HG02981 (cell line): ENCODE data around the gene PLXNA4.

ENCODE experiments used
- ATAC-seq: cut with Tn5 transposase; IDR thresholded peaks from one replicate; pipeline ENCODE4 v1.9.1; 2021; ENCODE audit warnings: mild to moderate bottlenecking, moderate library complexity; ENCODE audit not compliant: unreplicated experiment

Gene PLXNA4

DNA sequence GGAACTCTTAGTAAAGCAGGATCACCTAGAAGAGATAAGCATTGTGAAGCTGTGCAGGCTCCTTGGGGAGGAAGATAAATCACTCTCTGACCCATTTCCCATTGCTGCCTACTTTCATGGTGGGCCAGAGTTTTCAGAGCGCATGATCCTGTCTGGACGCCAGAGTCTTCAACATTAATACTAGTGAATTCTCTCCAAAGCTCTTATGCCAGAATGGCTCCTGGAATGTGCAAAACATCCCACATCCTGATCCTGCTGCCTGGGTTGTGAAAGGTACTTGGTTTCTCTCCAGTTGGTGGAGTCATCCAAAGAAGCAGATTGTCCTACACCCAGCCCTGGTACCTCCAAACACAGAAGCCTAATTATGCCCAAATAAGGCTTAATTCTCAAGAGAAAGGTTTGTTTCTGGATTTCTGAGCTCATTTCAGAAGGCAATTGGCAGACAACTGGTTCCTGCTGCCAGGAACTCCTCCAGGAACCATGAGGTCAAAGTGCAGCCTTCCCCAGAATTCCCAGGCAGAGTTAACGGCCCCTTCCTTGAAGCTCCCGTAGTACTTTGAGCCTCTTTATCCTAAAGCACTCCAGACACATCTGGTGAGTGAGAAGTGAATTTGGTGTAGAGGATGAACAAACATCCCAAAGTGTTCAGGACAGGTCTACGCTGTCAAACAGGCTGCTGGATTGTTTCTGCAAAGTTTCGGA lies 495.2 kb downstream of the PLXNA4 start:
- ATAC-seq = no peak

DNA sequence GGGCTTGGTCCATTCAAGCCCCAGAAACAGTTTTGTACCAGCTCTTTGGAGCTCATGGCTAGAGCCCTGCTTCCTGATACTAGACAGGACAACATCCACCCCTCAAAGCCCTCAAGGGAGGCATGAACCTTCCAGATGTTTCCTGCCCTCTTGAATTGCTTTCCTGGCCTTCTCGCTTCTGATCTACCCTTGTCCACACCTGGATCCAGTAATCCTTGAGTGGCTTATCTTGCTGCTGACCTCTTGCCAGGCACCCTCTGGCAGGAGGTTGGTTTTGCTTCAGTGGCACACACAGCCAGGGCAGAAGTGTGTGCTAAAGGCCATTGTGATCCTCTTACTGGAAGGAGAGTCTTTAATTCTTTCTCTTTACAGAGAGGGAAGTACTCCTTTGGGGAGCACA lies 495.8 kb downstream of the PLXNA4 start:
- ATAC-seq = no peak

DNA sequence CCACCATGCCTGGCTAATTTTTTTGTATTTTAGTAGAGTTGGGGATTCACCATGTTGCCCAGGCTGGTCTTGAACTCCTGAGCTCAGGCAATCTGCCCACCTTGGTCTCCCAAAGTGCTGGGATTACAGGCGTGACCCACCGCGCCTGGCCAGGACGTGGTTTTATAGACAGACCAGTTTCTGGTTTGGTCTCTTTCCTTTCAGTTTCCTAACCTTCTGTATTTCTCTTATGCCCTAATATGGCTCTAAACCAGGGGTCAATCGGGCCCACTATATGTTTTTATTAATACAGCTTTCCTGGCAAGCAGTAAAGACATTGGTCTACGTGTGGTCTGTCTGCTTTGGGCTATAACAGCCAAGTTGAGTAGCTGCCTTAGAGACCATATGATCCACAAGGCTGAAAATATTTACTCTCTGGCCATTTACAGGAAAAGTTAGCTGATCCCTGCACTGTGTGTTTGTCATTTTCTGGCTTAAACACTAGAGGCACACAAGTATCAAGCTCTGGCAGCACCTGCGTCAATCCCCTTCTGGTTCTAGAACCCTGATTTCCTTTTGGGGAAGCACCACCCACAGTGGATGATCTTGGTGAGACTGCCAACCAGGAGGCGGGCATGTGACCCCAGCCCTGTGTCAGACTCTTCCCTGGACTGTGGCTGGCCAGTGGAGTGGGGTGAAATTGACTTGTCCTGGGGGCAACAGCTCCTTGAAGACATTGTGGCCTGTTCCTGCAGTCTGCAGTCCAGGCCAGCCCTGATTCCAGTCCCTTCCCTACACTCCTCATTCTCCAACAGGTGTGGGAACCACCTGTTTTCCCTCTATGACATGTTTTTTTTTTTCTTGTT lies 497.2 kb downstream of the PLXNA4 start:
- ATAC-seq = no peak

DNA sequence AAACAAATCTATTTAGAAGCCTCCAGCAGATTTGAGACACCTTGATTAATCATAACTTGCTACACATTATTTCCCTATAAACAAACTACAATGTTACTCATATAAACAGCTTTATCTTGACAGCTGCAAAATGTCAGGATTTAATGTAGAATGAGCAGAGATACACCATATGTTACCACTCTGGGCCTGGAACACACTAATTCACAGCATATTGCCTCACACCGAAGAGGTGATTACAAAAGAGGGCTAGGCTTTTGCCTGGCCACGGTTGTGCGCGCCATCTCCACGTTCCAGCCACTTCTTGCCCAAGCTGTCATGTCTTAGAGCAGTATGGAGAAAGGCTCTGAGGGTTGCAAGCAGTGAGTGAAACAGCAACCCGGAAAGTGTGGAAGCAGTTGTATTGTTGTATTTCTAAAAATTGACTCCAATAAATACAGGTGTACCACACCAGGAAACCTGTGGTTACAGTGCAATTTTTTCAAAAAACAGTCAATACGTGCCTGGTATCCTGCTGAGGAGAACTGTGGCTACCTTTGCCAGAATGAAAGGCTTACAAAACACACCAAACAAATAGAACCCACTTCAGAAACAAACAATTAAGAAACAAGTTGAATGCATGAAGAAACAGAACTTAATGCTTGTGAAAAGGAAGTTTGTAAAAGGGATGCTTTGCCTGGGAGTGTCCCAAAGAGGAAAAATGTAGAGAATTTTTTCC lies 498.1 kb downstream of the PLXNA4 start:
- ATAC-seq = no peak

DNA sequence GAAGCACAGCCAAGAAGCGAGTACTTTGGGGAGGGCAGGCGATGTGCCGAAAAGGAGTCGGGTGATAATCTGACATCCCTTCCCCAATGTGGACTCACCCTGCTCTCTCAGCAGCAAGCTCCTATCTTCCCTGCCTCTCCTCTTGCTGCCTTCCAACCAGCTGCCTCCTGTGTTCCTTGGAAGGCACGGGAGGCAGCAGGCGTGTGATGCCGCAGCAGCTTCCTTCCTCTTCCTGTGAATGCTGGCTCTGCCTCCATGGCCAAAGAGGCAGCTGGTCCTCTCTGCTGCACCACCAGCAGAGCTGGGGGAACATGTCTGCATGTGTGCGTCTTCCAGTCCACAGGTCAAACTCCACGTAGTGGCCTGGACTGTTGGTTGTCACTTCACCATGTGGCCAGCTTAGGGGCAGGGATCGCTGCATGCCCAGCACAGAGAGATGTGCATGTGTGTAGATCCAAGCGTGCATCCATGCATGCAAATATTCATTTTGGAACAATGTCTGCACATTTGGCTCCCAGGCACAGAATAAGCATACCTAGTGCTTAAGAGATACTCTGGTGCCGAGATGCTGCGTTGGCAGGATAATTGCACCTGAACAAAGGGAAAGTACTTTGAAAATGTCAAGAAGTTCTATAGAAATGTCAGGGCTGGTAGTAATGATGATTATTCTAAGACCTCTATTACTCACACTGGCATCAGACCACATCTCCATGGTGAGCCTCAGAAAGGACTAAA lies 499.8 kb downstream of the PLXNA4 start:
- ATAC-seq = no peak

DNA sequence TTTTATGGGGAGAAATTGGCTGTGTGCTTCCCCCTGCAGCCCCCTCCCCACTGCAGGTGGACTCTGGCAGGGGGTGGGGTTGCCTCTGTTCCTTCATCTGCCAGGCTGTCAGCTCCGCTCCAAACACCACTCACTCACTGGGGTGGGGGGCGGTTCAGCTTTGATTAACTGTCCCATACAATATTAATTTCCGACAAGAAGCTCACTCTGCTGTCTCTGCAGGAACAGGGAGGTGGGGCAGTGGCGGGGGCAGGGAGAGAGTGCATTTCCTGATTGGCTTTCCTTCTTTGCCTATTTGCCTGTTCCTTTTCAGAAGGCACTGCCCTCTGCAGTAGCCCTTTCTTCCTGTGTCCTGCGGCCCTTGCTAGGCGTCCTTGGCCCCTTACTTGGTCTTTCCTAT lies 500.8 kb downstream of the PLXNA4 start:
- no peak for ATAC-seq

DNA sequence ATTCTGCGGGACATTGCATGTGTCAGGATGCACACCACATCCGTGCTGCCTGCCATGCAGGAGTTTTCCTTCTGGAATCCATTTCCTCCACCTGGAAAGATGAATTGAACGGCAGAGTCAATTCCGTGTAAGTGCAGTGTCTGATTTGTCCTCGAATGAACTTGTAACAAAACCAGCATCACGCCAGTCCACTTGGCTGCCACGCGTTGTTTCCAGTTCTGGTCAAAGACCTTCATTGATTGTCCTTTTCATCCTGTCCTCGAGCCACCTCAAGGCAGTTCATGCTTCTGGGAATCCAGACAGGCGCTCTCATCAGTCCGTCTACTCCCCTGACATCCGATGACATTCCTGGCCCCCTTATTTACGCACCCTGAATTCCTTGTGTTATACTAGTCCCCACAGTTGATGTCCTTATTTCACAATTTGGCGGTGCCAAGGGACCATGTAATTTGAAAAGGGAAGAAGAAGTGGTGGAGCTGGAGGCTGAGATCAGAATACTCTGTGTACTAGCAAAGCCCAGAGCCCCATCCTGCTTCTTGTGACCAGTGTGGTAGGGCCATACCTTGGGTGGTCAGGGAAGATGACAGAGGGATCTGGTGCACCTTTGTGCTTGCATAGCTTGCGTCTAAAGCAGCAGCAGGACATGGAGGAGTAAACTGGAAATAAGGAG lies 502.2 kb downstream of the PLXNA4 start:
- no peak for ATAC-seq
